HepG2 (cell line): Measurements from ENCODE around the gene UBE2O. TPM values are rescaled to one million over a fixed set of nuclear protein-coding genes. Genes with fewer than 3 reads are reported as not detected.
A peak's percentile ranks its signal among the peaks of the same experiment; 100 is the strongest.

Experiments
- FOXA1 ChIP-seq, 2 experiments: fragments of 450-650 bp in 1 of 2; sonication (generic) in 1 of 2; formaldehyde crosslinking in 1 of 2; IDR thresholded peaks; 2 replicates each; pipeline versions ENCODE4 v1.4.0 to v1.6.1; 2016 to 2020; ENCODE audit warnings: missing genetic modification reagents in 1 of 2
- KMT2B ChIP-seq: IDR thresholded peaks from 2 replicates; pipeline ENCODE4 v1.6.1; 2016; ENCODE audit warnings: missing genetic modification reagents, missing compliant biosample characterization
- MXD1 ChIP-seq: sonication (generic); formaldehyde crosslinking; IDR thresholded peaks from 2 replicates; pipeline ENCODE4 v1.4.0; 2020; ENCODE audit warnings: mild to moderate bottlenecking, missing genetic modification reagents
- PITX1 ChIP-seq: sonication (generic); formaldehyde crosslinking; IDR thresholded peaks from 2 replicates; pipeline ENCODE4 v1.5.1; 2020; ENCODE audit warnings: mild to moderate bottlenecking, missing genetic modification reagents
- RFX3 ChIP-seq: IDR thresholded peaks from 2 replicates; pipeline ENCODE4 v1.6.1; 2016; ENCODE audit warnings: missing biosample characterization, missing genetic modification reagents
- RFX5 ChIP-seq: IDR thresholded peaks from 2 replicates; pipeline ENCODE4 v1.6.1; 2011; ENCODE audit warnings: low read depth, low read length, improper control_type of control experiment
- SALL2 ChIP-seq: sonication (generic); formaldehyde crosslinking; IDR thresholded peaks from 2 replicates; pipeline ENCODE4 v1.8.1; 2023; ENCODE audit warnings: mild to moderate bottlenecking, missing genetic modification reagents, inconsistent platforms
- SRF ChIP-seq: IDR thresholded peaks from 2 replicates; pipeline ENCODE4 v1.6.1; 2011; ENCODE audit warnings: mild to moderate bottlenecking, low read depth, low read length, moderate library complexity
- TAF1 ChIP-seq: sonication (generic); formaldehyde crosslinking; IDR thresholded peaks from 2 replicates; pipeline ENCODE4 v1.4.0; 2020; ENCODE audit warnings: missing genetic modification reagents
- TAF15 ChIP-seq: fragments of 200-400 bp; formaldehyde crosslinking; IDR thresholded peaks from one replicate; pipeline ENCODE4 v1.6.1; 2018; ENCODE audit warnings: mild to moderate bottlenecking, low read depth, low read length; ENCODE audit not compliant: poor library complexity, severe bottlenecking
- TRIM24 ChIP-seq: sonication (generic); formaldehyde crosslinking; IDR thresholded peaks from 2 replicates; pipeline ENCODE4 v1.8.0; 2022; ENCODE audit warnings: mild to moderate bottlenecking, missing genetic modification reagents
- ZBTB14 ChIP-seq: sonication (generic); formaldehyde crosslinking; IDR thresholded peaks from 2 replicates; pipeline ENCODE4 v1.4.0; 2020; ENCODE audit warnings: missing genetic modification reagents
- ZNF180 ChIP-seq: sonication (generic); formaldehyde crosslinking; IDR thresholded peaks from 2 replicates; pipeline ENCODE4 v1.4.0; 2020; ENCODE audit warnings: low read depth, missing genetic modification reagents, borderline replicate concordance
- polyA plus RNA-seq, 8 experiments: library from polyadenylated mRNA; depleted of rRNA in 3 of 8; stranded (reverse) in 7 of 8; unstranded in 1 of 8; fragments of >200 nt; fragmentation: Illumina TruSeq in 4 of 8; extraction: Trizol in 4 of 8; gene quantifications; 2 replicates each; pipeline versions ENCODE4 v1.2.1 to v1.2.3, GENCODE V29; 2011 to 2016; ENCODE audit warnings: low read depth in 4 of 8, missing spikeins in 1 of 8, mixed read lengths in 1 of 8; ENCODE audit not compliant: insufficient read depth in 1 of 8
- total RNA-seq, 5 experiments: library from RNA; depleted of rRNA; stranded (reverse); fragments of >200 nt; fragmentation: Illumina TruSeq; extraction: Trizol; gene quantifications; 2 replicates each; pipeline ENCODE4 v1.2.3, GENCODE V29; 2016; ENCODE audit warnings: low read depth in 1 of 5
- TF ChIP-seq, protein P1 (sequence below), 2 experiments: sonication (generic) in 1 of 2; formaldehyde crosslinking in 1 of 2; IDR thresholded peaks; 2 replicates each; pipeline versions ENCODE4 v1.5.1 to v1.6.1; 2011 to 2020; ENCODE audit warnings: borderline replicate concordance in 1 of 2, low read depth in 1 of 2, low read length in 1 of 2, mild to moderate bottlenecking in 1 of 2, missing genetic modification reagents in 1 of 2, moderate library complexity in 1 of 2
- TF ChIP-seq, protein P2 (sequence below), 2 experiments: sonication (generic) in 1 of 2; formaldehyde crosslinking in 1 of 2; IDR thresholded peaks; 2 replicates each; pipeline versions ENCODE4 v1.6.1 to v1.9.0; 2014 to 2022; ENCODE audit warnings: antibody characterized with exemption in 1 of 2, borderline replicate concordance in 1 of 2, inconsistent platforms in 1 of 2, low read depth in 1 of 2, missing genetic modification reagents in 1 of 2

Gene UBE2O
- total and polyA plus RNA-seq, 2 of the 13 experiments (the other 11 are each of a cell fraction or from before 2014, with no cell fraction given) = 21.5 to 23.5 TPM

- no peak for TF ChIP-seq FOXA1 (IDR thresholded peaks at IDR 0.05)
- 0 out of 2 replicates have a peak, but pooled peaks have one; percentile 7 for TF ChIP-seq FOXA1 (CRISPR knock-in tag; IDR thresholded peaks at IDR 0.05)
- TF ChIP-seq RFX5 = peak; percentile 49; the same call in 1 of the 2 replicates
- no peak for TF ChIP-seq TRIM24 (CRISPR knock-in tag)
- no peak for TF ChIP-seq SRF
- TF ChIP-seq, protein P1, sequence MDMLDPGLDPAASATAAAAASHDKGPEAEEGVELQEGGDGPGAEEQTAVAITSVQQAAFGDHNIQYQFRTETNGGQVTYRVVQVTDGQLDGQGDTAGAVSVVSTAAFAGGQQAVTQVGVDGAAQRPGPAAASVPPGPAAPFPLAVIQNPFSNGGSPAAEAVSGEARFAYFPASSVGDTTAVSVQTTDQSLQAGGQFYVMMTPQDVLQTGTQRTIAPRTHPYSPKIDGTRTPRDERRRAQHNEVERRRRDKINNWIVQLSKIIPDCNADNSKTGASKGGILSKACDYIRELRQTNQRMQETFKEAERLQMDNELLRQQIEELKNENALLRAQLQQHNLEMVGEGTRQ (IDR thresholded peaks at IDR 0.05; ENCODE audit: low read depth, low read length) = no peak
- TF ChIP-seq, protein P1 (CRISPR knock-in tag; IDR thresholded peaks at IDR 0.05; ENCODE audit: borderline replicate concordance) = no peak
- 0 out of 2 replicates have a peak, but pooled peaks have one; percentile 5 for TF ChIP-seq PITX1 (CRISPR knock-in tag)
- no peak for TF ChIP-seq KMT2B (CRISPR knock-in tag)
- TF ChIP-seq ZNF180 (CRISPR knock-in tag) = no peak
- TF ChIP-seq RFX3 (CRISPR knock-in tag) = peak; percentile 94
- TF ChIP-seq ZBTB14 = peak; percentile 62; the same call in 1 of the 2 replicates
- peak; percentile 66; the same call in 1 of the 2 replicates for TF ChIP-seq MXD1 (CRISPR knock-in tag)
- peak; percentile 82 for TF ChIP-seq SALL2 (CRISPR knock-in tag)
- TF ChIP-seq TAF15 = no peak
- TF ChIP-seq, protein P2, sequence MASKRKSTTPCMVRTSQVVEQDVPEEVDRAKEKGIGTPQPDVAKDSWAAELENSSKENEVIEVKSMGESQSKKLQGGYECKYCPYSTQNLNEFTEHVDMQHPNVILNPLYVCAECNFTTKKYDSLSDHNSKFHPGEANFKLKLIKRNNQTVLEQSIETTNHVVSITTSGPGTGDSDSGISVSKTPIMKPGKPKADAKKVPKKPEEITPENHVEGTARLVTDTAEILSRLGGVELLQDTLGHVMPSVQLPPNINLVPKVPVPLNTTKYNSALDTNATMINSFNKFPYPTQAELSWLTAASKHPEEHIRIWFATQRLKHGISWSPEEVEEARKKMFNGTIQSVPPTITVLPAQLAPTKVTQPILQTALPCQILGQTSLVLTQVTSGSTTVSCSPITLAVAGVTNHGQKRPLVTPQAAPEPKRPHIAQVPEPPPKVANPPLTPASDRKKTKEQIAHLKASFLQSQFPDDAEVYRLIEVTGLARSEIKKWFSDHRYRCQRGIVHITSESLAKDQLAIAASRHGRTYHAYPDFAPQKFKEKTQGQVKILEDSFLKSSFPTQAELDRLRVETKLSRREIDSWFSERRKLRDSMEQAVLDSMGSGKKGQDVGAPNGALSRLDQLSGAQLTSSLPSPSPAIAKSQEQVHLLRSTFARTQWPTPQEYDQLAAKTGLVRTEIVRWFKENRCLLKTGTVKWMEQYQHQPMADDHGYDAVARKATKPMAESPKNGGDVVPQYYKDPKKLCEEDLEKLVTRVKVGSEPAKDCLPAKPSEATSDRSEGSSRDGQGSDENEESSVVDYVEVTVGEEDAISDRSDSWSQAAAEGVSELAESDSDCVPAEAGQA (IDR thresholded peaks at IDR 0.05; ENCODE audit: low read depth) = no peak
- TF ChIP-seq, protein P2 (CRISPR knock-in tag; IDR thresholded peaks at IDR 0.05; ENCODE audit: borderline replicate concordance) = peak; percentile 88
- TF ChIP-seq TAF1 = peak; percentile 63
Observed at GRCh38 chr17:76452660-76453430, at the start of gene UBE2O (continued).
